Activated CD4-positive, alpha-beta T cell treated with anti-CD3 and anti-CD28 coated beads, Interleukin-2, amount 50 U/mL, for 16 hours (primary cell): ENCODE results near the gene NUDT21.
"Not testable (repeated sequence)": the region's sequence is repeated elsewhere in the genome, so short reads cannot be mapped to it uniquely, and the experiment has no call there.

Source experiments
- DNase-seq: peaks from one replicate; pipeline ENCODE4 v3.0.0-alpha.2; 2020

Gene NUDT21

DNA sequence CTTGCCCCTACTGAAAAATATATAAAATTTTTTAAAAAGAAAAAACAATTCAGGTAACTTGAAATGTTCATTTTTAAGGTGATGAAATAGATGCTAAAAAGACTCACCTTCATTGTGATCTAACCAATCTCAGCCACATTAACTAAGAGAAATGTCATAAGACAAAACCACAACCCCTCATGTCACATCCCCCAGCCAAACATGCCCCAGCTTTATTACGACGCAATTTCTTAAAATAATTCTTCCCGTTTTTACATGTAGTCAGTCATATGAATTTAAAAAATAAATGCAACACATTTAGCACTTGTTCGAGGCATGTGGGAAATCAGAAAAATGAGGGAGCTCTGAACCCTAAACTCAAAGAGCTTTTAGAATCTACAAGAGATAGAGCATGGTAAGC is 35.3 kb downstream of the NUDT21 start:
- no peak for DNase-seq

DNA sequence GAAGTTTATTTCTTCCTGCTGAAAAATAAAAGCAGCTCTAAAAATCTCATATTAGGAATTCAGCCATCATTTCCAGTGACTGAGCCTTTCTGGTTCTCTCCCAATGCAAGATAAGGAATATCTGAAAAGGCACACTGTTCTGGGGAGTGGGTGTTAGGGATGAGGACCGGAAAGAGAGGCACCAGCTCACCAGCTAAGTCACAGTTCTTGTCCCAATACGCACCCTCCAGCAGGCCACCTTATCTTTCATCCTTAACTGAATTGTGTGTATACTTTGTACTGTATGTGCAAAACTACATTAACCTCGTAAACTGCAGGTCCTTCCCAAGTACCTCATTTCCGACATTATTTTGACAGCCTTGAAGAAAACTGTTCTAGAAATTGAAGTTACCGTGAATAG is 36.8 kb downstream of the NUDT21 start:
- no peak for DNase-seq

DNA sequence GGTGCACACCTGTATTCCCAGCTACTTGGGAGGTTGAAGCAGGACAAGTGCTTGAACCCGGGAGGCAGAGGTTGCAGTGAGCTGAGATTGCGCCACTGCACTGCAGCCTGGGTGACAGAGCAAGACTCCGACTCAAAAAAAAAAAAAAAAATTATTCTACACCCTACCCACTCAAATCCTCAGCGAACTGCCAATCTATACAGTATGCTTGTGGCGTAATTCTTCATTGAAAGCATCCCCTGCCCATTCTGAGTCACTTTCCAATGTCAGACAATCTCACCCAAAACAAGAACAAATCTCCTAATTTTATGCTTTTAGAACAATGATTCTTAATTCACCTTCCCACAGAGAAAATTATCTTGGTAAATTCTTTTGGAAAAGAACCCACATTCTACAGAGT is 37.8 kb downstream of the NUDT21 start:
- DNase-seq = no peak

- DNase-seq = no peak
These were observed 39.5 kb downstream of the NUDT21 start for GRCh38 chr16:56411624-56412023.

GRCh38 chr16:56411123-56411522 is 40.0 kb downstream of the NUDT21 start:
- no peak for DNase-seq

DNA sequence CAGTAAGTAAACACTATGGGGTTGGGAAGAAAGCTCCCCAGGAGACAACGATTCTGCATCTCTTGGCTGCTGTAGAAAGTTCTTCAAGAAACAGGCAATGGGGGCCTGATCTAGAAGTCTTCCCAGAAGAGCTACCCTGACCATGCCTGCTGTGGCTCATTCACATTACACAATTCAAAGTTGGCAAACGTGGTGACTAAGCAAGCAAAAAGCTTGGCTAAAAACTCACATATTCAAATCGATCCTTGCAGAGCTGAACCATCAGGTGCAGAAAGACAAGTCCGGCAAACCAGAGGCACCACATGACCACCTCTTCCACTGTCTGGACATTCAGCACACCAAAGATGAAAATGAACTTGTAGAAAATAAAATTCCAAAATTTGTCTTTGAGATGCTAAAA is 41.9 kb downstream of the NUDT21 start:
- no peak for DNase-seq

- no peak for DNase-seq
These were observed 42.6 kb downstream of the NUDT21 start for GRCh38 chr16:56408379-56409098.

DNA sequence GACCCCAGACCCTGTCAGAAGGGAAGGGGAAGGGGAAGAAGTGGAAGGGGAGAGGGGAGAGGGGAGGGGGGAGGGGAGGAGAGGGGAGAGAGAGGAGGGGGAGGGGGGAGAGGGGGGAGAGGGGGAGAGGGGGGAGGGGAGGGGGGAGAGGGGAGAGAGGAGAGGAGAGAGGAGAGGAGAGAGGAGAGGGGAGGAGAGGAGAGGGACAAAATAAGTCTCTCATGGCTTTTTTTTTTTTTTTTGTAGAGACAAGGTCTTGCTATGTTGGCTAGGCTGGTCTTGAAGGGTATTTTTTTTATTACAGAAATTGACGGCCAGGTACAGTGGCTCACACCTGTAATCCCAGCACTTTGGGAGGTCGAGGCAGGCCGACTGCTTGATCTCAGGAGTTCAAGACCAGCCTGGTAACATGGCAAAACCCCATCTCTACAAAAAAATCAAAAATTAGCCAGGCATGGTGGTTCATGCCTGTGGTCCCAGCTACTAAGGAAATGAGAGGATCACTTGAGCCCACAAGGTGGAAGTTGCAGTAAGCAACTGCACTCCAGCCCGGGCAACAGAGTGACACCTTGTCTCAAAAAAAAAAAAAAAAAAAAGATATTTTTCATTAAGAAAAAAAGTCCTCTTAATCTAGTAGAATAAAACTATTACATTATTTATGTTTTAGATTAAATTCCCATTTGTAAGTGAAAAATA is 45.0 kb downstream of the NUDT21 start:
- no peak for DNase-seq

GRCh38 chr16:56401482-56401881 is 49.6 kb downstream of the NUDT21 start:
- no peak for DNase-seq

DNA sequence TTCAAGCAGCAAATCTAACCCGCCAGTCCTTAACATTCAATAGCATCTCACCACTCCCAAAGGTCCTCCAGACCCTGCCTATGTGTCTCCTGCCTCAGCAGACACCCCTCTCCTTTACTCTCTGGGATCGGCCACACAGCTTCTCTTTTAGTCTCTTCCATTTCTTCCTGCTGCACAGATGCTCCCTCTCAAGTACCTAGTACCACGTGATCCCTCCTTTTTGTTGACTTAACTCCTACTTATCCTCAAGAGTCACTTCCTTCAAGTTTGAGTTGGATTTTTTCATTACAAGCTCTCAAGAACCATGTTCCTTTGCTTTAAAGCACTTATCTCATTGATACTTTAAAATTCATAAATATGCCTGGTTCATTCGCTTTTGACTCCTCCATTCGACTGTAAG is 50.7 kb downstream of the NUDT21 start:
- no peak for DNase-seq

- no peak for DNase-seq
These were observed 51.6 kb downstream of the NUDT21 start for GRCh38 chr16:56399486-56399885.

GRCh38 chr16:56399047-56399446 is 52.1 kb downstream of the NUDT21 start:
- DNase-seq = no peak

DNA sequence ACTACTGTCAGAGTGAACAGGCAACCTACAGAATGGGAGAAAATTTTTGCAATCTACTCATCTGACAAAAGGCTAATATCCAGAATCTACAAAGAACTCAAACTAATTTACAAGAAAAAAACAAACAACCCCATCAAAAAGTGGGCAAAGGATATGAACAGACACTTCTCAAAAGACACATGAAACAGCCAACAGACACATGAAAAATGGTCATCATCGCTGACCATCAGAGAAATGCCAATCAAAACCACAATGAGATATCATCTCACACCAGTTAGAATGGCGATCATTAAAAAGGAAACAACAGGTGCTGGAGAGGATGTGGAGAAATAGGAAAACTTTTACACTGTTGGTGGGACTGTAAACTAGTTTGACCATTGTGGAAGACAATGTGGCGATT is 54.4 kb downstream of the NUDT21 start:
- DNase-seq = not testable (repeated sequence)

- DNase-seq = no peak
These were observed 61.6 kb downstream of the NUDT21 start for GRCh38 chr16:56389554-56389953.

DNA sequence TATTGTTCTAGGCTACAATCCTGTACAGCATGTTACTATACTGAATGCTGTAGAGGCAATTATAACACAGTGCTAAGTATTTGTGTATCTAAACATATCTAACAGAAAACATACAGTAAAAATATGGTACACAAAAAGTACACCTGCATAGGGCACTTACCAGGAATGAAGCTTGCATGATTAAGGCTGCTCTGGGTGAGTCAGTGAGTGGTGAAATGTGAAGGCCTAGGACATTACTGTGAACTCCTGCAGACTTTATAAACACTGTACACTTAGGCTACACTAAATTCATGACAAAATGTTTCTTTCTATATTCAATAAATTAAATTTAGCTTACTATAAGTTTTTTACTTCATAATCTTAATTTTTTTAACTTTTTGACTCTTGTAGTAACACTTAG is 62.9 kb downstream of the NUDT21 start:
- no peak for DNase-seq

GRCh38 chr16:56387396-56387795 is 63.7 kb downstream of the NUDT21 start:
- no peak for DNase-seq

GRCh38 chr16:56384074-56384721 is 66.9 kb downstream of the NUDT21 start:
- no peak for DNase-seq

- no peak for DNase-seq
These were observed 68.2 kb downstream of the NUDT21 start for GRCh38 chr16:56382901-56383355.

- no peak for DNase-seq
These were observed 68.7 kb downstream of the NUDT21 start for GRCh38 chr16:56382459-56382858.

- DNase-seq = not testable (repeated sequence)
These were observed 70.2 kb downstream of the NUDT21 start for GRCh38 chr16:56380778-56381485.
